Stimulated activated CD8-positive, alpha-beta memory T cell treated with anti-CD3 and anti-CD28 coated beads, Interleukin-7, amount 100 ng/mL, for 1 hour (primary cell): Measurements from ENCODE around the gene LLGL2.
"Not testable (repeated sequence)": the region's sequence is repeated elsewhere in the genome, so short reads cannot be mapped to it uniquely, and the experiment has no call there.

Source experiments
- DNase-seq, 2 donors: peaks; one replicate each; pipeline ENCODE4 v3.0.0-alpha.2; 2020; ENCODE audit warnings: low read depth in 2 of 2

Gene LLGL2, protein sequence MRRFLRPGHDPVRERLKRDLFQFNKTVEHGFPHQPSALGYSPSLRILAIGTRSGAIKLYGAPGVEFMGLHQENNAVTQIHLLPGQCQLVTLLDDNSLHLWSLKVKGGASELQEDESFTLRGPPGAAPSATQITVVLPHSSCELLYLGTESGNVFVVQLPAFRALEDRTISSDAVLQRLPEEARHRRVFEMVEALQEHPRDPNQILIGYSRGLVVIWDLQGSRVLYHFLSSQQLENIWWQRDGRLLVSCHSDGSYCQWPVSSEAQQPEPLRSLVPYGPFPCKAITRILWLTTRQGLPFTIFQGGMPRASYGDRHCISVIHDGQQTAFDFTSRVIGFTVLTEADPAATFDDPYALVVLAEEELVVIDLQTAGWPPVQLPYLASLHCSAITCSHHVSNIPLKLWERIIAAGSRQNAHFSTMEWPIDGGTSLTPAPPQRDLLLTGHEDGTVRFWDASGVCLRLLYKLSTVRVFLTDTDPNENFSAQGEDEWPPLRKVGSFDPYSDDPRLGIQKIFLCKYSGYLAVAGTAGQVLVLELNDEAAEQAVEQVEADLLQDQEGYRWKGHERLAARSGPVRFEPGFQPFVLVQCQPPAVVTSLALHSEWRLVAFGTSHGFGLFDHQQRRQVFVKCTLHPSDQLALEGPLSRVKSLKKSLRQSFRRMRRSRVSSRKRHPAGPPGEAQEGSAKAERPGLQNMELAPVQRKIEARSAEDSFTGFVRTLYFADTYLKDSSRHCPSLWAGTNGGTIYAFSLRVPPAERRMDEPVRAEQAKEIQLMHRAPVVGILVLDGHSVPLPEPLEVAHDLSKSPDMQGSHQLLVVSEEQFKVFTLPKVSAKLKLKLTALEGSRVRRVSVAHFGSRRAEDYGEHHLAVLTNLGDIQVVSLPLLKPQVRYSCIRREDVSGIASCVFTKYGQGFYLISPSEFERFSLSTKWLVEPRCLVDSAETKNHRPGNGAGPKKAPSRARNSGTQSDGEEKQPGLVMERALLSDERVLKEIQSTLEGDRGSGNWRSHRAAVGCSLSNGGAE

DNA sequence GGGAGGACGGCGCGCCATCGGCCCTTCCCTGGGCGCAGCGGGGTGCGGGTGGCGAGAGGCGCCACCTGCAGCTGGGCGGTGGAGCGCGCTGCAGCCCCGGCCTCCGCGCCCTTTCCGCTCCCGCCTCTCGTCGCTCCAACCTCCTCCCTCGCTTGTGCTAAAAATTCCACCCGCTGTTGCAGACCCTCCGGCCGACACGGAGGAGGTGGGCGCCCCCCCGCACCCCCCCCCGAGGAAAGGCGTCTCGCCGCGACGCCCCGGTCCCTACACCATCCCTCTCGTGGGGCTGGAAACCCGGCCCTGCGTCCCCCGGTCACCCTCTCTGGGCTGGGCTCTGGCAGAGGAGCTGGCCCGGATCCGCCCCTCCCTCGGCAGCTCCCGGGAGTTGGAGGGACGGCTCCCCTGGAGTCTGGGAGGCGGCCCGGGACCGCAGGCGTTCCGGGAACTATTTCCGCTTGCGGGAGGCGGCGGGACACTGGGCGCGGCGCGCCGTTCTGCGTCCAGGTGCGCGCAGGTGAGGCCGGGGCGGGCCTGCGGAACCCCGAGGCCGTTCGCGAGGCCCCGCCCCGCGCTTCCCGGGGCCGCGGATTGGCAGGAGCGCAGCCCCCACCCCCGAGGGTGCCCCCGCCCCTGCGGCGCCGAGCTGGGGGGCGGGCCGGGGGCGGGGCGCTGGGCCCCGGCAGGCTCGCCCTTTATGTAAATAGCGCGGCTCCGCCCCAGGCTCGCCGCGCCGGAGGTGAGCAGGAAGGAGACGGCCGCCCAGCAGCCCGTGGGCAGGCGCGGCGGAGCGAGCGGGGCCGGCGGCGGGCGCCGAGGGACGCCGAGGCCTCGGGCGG, at the start of gene LLGL2:
Gene LLGL2, plus strand, starts transcription at position 728 of the 836 bp plus-strand sequence. CDS start 17,730 bp downstream, outside the sequence.
- peak; percentile 59 to 63 for DNase-seq

DNA sequence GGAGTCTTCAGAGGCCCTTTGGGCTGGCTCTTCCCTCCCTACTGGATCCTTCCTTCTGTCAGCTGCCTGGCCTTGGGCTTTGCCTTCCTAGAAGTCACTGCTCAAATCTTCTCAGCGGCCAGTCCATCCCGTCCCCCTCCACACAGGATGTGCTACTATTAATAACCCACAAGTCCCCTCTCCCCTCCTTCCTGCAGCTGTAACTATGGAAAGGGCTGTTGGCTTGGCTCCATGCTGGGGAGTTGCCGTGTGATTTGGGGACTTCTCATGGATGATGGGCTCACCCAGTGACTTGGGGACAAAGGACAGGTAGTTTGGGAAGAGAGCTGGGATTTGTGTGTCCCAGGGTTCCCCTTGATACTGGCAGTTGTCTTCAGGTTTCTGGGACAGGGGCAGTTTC, 49.6 kb upstream of the LLGL2 start:
- no peak for DNase-seq

DNA sequence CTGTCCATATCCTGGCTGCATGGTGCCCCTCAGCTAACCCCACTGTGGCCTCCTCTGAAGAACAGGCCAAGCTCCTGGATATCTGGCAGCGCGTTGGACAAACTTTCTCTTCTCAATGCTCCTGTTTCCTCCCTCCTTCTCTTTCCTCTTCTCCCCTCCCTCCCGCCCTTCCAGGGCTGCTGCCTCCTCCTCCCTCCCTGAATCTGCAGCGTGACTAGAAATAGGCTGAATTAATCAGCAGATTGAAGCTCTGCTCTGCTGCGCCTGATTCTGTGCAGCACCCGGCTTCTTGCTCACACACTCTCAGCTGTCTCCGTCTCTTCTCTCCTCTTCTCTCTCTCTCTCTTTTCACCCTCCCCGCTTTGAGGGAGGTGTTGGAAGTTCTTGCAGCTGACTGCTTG, 49.2 kb upstream of the LLGL2 start:
- no peak for DNase-seq

DNA sequence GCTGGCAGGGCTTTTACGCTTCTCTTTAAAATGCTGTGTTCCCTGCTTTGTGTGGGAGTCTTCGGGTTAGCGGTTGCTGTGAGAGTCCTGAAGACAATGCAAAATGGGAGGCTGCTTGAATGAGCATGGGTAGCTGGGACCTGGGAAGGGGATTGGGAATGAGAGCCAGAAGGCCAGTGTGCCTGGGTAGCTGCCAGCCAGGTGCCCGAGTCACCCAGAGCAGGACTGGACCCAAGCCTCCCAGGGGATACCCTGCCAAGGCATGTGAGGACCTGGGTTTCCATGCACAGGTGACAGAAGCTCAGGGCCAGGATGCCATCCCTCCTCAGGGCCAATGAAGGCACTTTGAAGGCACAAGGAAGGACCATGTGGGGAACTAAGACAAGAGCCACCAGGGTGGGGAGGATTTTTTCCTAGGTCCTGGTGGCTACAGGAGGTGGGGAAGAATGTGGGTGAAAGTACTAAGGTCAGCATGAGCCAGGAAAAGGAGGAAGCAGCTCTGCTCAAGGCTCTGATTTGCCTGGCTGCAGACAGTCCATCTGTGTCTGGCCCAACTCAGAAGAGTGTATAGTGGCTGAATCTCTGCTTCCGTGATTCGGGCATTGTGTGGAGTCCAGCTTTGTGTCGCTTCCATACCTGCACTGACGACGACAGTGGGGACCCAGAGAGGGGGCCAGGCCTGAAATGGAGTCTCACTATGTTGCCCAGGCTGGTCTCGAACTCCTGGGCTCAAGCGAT, 48.6 kb upstream of the LLGL2 start:
- no peak for DNase-seq

DNA sequence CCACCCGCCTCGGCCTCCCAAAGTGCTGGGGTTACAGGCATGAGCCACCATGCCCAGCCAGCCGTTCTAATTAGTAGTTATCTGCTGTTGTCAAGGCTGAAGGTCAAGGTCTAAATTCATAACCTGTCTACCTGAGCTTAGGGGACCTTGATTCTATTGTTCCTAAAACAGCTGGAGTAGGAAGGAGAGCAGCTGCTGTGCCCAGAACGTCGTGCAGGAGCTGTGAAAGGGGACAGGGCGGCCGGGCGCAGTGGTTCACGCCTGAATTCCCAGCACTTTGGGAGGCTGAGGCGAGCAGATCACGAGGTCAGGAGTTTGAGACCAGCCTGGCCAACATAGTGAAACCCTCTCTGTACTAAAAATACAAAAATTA, 48.0 kb upstream of the LLGL2 start:
- not testable (repeated sequence) for DNase-seq

DNA sequence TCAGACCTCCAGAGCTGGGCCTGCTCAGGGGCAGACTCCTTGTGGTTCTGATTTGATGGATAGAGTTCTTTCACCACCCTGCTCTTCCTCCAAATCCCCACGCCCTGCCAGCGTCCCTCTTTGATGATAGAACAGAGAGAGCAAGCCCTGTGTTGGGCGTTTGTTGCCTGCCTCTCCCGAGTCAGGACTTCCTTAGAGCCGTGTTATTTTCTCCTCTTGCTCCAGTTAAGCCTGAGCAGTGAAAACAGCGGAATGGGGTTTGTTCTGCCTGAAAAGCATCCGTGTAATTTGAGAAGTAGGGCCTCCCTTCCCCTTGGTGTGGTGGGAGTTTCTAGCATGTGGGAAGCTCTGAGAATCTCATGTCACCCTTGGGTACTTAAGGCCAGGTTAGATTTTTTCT, 47.0 kb upstream of the LLGL2 start:
- DNase-seq, result no peak

DNA sequence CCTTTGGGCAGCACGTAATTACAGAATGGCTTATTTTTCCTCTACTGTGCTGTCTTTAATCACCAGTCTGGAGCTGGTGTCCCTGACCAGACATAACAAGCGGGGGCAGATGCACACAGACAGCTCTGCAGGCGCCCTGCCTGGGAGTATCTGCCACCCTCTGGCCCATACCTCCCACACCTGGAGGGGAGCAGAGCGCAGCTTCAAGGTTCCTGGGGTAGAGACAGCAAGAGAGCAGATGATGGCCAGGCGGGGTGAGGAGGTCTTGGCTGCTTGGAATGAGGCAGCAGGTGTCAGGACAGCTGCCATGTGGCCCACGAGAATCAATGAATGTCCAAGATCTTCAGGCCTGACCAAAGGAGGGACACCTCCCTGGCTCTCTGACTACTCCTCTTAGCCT, 45.2 kb upstream of the LLGL2 start:
- no peak for DNase-seq

DNA sequence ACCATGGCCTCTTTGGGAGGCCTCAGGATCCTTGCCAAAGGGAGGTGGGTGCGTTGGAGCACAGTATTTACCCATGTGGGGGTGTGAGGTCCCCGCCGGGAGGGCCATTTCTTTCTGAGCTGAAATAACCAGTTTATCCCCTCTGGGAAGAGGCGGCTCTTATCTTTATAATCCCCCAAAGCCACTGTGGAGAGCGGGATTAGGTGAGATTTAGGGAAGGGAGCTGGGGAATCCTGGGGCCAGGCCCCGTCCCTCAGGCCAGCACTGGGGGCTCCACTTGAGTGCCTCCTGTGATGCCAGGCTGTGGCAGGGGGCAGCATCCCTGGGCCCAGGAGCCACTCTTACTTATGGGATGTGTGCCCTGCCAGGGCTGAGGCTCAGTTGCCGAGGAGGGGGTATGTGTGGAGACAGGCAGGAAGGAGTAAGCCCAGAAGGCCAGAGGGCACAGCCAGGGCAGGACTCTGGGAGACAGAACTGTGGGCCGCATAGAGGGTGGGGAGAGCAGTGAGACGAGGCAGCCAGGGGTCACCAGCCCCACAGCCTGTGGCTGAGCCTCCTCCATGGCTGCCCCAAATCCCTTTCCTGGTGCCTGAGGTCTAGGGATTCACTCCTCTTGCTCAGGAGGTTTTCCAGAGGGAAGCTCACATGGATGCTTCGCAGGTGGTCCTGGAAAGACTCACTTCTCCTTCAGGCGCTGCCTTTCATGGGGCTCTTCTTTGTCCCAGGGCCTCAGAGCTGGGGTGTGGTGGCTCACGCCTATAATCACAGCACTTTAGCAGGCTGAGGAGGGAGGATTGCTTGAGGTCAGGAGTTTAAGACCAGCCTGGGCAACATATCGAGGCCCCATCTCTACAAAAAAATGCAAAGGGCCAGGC, 44.1 kb upstream of the LLGL2 start:
- no peak for DNase-seq

DNA sequence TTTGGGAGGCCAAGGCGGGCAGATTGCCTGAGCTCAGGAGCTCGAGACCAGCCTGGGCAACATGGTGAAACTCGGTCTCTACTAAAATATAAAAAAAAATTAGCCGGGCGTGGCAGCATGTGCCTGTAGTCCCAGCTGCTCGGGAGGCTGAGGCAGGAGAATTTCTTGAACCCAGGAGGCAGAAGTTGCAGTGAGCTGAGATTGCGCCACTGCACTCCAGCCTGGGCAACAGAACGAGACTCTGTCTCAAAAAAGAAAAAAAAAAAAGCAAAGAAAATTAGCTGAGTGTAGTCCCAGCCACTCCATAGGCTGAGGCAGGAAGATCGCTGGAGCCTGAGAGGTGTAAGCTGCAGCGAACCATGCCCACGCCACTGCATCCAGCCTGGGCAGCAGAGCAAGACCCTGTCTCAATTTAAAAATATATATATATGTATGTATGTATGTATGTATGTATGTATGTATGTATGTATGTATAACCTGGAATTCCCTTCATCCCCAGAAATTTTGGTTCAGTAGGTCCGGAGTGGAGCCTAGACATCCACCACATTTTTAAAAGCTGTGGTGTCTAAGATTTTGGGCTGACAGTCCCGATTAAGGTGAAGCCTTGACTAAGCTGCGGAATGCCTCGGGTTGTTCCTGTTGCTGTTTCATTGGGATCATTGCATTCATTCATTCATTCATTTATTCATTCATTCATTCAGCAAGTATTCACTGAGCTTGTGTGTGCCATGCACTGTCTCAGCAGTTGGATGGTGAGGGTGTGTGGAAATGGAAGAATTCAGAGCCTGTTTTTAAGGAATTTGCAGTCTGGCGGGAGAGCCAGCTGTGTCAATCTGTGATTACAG, 43.2 kb upstream of the LLGL2 start:
- DNase-seq, result no peak

DNA sequence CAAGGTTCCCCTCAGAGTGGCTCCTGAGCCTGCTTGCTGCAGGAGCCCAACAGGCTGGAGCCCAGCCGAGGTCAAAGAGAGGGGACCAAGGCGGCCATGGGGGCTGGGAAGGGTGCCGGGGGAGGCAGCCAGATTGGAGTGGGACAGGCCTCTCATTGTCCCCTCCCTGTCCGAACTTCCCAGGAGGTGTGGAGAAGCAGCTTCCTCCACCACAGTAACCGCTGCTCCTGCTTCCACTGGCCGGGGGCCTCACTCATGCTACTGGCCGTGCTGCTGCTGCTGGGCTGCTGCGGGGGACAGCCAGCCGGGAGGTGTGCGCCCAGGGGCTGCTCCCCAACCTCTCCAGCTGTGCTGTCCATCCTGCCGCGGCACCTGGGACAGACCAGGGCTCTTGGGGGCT, 39.8 kb upstream of the LLGL2 start:
- no peak for DNase-seq

DNA sequence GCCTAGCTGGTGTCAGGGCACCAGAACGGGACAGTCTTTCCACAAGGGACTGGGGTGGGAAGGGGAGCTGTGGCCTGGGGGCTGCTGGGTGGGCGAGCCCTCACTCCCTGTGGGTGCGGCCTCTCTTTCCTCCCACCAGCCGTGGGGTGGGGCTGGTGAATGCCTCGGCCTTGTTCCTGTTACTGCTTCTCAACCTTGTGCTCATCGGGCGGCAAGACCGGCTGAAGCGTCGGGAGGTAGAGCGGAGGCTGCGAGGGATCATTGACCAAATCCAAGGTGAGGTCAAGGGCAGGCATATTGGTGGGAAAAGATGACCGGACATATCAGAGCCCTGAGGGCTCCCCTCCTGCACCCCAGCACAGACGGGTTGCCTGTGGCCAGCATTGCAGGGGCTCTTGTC, 39.3 kb upstream of the LLGL2 start:
- DNase-seq, result no peak

DNA sequence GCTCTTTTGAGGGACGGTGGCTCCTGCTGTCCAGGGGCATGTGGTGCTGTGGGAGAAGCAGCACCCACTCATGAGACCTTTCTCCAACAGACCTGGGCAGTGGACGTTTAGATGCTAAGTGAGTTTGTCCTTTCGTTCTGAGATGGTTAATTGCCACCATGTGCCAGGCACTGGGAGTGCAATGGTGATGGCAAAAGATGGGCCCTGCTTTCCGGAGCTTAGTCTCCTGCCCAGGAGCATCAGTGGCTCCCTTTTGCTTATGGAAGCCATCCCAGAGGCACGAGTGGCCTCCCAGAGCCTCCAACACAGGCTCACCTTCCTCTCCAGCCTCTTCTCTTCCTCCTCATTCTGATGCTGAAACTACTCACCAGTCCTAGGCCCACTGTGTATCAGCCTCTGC, 38.5 kb upstream of the LLGL2 start:
- DNase-seq, result no peak

DNA sequence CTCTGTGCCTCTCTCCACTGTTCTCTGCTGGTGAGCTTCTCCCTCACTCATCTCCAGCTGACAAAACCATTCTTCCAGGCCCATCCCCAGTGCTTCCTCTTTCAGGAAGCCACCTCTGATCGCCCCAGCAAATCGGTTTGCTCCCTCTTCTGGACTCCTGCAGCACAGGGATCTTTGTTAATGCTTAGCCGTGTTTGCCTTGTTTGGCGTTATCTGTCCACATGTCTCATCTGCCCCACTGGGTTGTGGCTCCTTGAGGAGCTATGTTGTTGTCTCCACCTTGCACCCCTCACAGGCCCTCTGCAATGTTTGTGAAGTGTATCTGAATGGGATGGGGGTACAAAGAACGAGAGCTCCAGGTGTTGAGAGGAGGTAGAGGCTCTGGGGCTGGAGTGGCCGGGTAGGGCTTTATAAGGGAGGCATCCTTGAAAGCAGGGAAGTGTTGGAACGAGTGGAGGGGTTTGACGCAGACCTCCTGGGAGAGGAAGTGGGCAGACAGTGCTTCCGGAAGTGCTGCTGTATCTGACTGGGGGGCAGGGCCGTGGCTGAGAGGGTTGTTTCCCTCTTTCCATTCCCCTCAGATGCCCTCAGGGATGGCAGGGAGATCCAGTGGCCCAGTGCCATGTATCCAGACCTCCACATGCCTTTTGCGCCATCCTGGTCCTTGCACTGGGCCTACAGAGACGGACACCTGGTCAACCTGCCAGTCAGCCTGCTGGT, 38.0 kb upstream of the LLGL2 start:
- peak; percentile 11 to 14 for DNase-seq

DNA sequence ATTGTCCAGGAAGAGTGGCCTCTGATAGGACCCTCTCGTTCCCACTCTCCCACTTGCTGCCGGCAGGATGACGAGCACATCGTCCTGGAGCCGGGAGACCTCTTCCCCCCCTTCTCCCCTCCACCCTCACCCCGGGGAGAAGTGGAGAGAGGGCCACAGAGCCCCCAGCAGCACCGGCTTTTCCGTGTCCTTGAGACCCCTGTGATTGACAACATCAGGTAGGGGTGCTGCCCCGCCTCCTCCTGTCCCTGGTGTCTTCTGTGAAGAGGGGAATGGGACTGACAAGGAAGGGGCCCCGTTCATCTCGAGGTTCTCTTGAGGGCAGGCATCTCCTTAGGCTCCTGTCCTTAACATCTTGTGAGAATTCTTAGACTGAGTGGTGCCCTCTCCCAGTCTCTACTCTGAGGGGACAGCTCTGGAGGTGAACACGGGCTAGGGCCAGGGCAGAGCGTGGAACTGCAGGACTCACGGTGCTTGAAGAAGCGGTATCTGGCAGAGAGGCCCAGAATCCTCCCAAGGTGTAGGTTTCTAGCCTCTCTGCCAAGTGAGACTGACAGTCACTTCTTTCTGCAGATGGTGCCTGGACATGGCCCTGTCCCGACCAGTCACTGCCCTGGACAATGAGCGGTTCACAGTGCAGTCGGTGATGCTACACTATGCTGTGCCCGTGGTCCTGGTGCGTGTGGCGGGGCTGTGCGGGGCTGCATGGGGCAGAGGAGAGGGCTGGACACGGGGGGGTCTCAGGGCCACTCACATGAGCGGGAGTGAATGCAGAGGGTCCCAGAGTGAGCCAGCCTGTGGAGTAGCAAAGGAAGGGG, 36.6 kb upstream of the LLGL2 start:
- no peak for DNase-seq

DNA sequence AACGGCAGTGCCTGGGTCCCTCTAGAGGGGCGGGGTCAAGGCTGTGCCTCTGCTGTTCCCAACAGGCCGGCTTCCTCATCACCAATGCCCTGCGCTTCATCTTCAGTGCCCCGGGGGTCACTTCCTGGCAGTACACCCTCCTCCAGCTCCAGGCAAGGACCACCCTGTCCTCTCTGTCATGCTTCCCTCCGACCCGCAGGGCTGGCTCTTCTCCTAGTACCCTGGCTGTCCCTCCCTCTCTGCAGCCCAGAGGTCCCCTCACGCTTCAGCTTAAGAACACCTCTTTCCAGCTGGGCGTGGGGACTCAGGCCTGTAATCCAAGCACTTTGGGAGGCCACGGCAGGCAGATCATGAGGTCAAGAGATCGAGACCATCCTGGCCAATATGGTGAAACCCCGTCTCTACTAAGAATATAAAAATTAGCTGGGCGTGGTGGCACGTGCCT, 36.0 kb upstream of the LLGL2 start:
- DNase-seq, result no peak

DNA sequence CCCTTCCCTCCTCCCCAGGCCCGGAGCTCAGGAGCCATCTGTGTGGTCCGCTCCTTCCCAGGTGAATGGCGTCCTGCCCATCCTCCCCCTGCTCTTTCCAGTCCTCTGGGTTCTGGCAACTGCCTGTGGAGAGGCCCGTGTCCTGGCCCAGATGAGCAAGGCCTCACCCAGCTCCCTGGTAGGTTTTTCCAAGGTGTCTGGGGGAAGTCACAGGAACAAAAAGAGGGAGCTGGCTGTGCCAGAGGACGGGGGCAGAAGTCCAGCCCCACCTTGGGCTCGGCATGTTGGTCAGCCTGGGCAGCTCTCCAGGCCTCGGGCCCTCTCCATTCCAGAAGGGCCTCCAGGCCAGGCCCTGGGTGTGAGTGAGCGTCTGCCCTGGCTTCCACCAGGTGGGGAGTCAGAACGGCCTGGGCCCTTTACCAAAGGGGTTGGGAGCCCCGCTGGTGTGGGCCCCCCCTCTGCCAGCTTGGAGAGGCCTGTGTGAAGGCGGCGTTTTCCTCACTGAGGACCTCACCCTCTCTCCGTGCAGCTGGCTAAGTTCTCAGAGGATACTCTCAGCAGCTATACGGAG, 35.2 kb upstream of the LLGL2 start:
- DNase-seq, result no peak

DNA sequence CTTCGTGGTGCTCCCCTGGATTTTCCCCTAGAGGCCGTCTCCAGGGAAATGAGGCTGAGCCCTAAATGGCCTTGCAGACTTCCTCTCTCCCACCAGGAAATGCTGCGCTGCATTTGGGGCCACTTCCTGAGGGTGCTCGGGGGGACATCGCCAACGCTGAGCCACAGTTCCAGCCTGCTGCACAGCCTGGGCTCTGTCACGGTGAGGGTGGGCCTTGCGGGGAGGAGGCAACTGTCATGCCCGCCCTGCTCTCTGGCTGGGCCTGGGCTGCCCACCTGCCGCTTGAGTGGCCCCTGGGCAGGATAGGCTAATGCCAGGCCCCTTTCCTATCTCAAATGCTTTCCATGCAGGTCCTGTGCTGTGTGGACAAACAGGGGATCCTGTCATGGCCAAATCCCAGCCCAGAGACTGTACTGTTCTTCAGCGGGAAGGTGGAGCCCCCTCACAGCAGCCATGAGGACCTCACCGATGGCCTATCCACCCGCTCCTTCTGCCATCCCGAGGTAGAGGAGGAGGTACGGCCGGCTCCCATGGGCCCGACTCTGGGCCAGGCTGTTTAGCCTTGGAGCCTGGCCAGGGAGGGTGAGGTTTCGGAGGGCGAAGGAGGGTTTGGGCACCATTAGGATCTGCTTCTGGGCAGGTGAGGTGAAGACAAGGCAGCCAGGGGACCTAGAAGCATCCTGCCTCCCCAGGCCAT, 34.4 kb upstream of the LLGL2 start:
- no peak for DNase-seq
